AG10803 (cell line): ENCODE data around the gene TP53BP2.
"Not testable (repeated sequence)": the region's sequence is repeated elsewhere in the genome, so short reads cannot be mapped to it uniquely, and the experiment has no call there.

Experiments used
- DNase-seq: peaks from one replicate; pipeline ENCODE4 v3.0.0; 2010; ENCODE audit warnings: low read depth
- H3K4me3 ChIP-seq: 2 replicates; pipeline ENCODE4 v1.5.1; 2011; ENCODE audit warnings: mild to moderate bottlenecking, low read length, control low read depth
- TF ChIP-seq, protein P1 (sequence below): conservative IDR thresholded peaks from 2 replicates; pipeline ENCODE4 v1.5.1; 2011; ENCODE audit warnings: mild to moderate bottlenecking, low read length, control low read depth, inconsistent platforms

TP53BP2 gene

DNA sequence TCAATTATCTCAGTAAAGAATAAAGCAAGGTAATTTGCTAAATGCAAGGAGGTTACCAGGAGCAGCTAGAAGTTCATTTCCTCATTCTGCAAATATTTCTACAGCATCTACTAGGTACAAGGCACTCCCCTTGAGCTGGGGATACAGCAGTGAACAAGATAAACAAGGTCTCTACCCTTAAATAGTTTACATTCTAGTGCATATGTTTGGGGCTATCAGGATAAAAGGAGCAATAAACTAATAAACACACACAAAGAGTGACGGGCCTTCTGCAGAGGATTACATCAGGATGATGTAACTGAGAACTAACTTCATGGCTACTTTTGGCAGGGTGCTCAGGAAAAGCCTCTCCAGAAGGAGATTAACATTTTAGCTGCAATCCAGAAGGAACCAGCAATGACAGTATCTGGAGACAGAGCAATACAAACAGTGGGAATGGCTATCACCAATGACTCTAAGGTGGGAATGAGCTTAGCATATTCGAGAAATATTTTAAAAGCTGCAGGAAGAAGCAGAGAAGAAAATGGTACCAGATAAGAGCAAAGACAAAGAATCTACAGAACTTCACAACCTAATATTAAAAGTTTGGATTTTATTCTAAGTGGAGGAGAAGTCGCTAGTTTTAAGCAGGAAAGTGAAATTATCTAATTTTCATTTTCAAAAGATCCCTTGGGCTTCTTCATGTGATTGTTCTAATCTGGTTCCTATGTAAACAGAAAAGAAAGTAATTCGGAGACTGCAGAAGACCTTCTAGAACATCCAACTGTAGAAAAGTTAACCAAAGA is 25.8 kb downstream of the TP53BP2 start:
- TF ChIP-seq, protein P1, sequence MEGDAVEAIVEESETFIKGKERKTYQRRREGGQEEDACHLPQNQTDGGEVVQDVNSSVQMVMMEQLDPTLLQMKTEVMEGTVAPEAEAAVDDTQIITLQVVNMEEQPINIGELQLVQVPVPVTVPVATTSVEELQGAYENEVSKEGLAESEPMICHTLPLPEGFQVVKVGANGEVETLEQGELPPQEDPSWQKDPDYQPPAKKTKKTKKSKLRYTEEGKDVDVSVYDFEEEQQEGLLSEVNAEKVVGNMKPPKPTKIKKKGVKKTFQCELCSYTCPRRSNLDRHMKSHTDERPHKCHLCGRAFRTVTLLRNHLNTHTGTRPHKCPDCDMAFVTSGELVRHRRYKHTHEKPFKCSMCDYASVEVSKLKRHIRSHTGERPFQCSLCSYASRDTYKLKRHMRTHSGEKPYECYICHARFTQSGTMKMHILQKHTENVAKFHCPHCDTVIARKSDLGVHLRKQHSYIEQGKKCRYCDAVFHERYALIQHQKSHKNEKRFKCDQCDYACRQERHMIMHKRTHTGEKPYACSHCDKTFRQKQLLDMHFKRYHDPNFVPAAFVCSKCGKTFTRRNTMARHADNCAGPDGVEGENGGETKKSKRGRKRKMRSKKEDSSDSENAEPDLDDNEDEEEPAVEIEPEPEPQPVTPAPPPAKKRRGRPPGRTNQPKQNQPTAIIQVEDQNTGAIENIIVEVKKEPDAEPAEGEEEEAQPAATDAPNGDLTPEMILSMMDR, result no peak
- DNase-seq, result peak; percentile 79
- no peak overlapping the region for H3K4me3 ChIP-seq

- H3K4me3 ChIP-seq, DNase-seq: not testable (repeated sequence)
Measured at GRCh38 chr1:223817265-223817664, 28.5 kb downstream of the TP53BP2 start.

DNA sequence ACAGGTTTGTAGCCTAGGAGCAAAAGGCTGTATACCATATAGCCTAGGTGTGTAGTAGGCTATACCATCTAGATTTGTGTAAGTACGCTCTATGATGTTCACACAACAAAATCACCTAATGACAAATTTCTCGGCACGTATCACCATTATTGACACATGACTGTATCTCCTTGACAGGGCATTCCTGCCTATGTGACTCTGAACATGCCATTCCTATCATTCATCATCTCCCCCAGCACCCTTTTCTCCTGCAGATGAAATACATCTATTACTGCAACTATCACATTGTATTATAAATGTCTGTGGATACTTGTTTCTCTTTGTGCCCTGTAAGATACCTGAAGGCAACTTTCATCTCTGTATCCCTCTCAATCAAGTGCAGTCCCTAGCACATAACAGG is 29.9 kb downstream of the TP53BP2 start:
- DNase-seq, result peak; percentile 30
- H3K4me3 ChIP-seq, result no peak overlapping the region
- TF ChIP-seq, protein P1, result no peak

GRCh38 chr1:223815020-223815853 is 30.5 kb downstream of the TP53BP2 start:
- no peak overlapping the region for H3K4me3 ChIP-seq
- no peak for DNase-seq
- TF ChIP-seq, protein P1, result no peak

GRCh38 chr1:223813645-223814044 is 32.1 kb downstream of the TP53BP2 start:
- no peak for DNase-seq
- H3K4me3 ChIP-seq, result no peak overlapping the region
- TF ChIP-seq, protein P1, result no peak

DNA sequence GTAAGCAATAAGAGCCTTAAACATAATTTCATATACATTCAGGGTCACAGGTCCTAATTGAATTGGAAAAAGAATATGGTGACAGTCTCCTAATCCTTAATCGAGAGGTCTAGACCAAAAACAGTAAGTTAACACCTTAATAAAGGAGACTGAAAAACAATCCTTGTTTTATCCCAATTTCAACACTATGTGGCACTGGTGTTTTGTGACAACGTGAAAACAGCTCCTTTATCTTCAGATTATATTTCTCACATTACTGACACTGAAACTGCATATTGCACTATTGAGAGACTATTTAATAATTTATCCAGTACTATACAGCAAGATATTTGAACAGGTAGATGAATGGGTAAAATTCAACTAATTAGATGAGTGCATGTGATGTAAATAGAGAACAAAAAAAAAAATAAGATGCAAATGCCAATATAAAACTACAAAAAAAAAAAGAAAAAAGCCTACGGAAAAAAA is 34.1 kb downstream of the TP53BP2 start:
- TF ChIP-seq, protein P1, result peak; percentile 69
- DNase-seq, result peak; percentile 45
- H3K4me3 ChIP-seq, result no peak overlapping the region

GRCh38 chr1:223810586-223810985 is 35.2 kb downstream of the TP53BP2 start:
- no peak overlapping the region for H3K4me3 ChIP-seq
- TF ChIP-seq, protein P1, result no peak
- no peak for DNase-seq

- H3K4me3 ChIP-seq, DNase-seq: not testable (repeated sequence)
Measured at GRCh38 chr1:223809905-223810304, 35.8 kb downstream of the TP53BP2 start.
